Right cardiac atrium (tissue), 5 donors: ENCODE data around the gene EBF3. TPM values are rescaled to one million over a fixed set of nuclear protein-coding genes. Genes with fewer than 3 reads are reported as not detected.
A peak's percentile ranks its signal among the peaks of the same experiment; 100 is the strongest.

Experiments
- ATAC-seq, 2 donors: fragments of 200-7000 bp; cut with Tn5 transposase; one replicate each; pipeline versions ENCODE4 v1.8.0 to v1.9.1; 2020; ENCODE audit warnings: moderate library complexity in 2 of 2, mild to moderate bottlenecking in 1 of 2
- DNase-seq, 3 donors: peaks; one replicate each; pipeline ENCODE4 v3.0.0-alpha.2; 2020
- H3K27ac ChIP-seq: one replicate; pipeline ENCODE4 v1.5.1; 2013; ENCODE audit warnings: mild to moderate bottlenecking, low read length, control low read depth, moderate library complexity
- H3K27me3 ChIP-seq: one replicate; pipeline ENCODE4 v1.6.1; 2013; ENCODE audit not compliant: control insufficient read depth, insufficient read depth
- H3K4me1 ChIP-seq: one replicate; pipeline ENCODE4 v1.6.1; 2013; ENCODE audit warnings: low read length; ENCODE audit not compliant: control insufficient read depth, insufficient read depth
- H3K4me3 ChIP-seq: one replicate; pipeline ENCODE4 v1.5.1; 2013; ENCODE audit warnings: low read length, control low read depth
- H3K9me3 ChIP-seq: one replicate; pipeline ENCODE4 v1.6.1; 2013; ENCODE audit warnings: low read length; ENCODE audit not compliant: control insufficient read depth
- WGBS: extraction: QIAGEN DNeasy Blood & Tissue Kit; methylation state at CpG from one replicate; pipeline ENCODE4 v1.1.7; 2013; 5-methylcytosine and 5-hydroxymethylcytosine counted together
- intact Hi-C, 4 donors: fragments of 100-400 bp; cut with DNase I; formaldehyde crosslinking; loops; one replicate each; pipeline versions ENCODE4 v1.11.0 to v1.14.0; 2022 to 2023
- polyA plus RNA-seq: library from polyadenylated mRNA; stranded (reverse); fragments of 200-250 nt; gene quantifications from one replicate; pipeline ENCODE4 v1.2.3, GENCODE V29; 2013
- total RNA-seq, 4 donors: library from RNA; stranded (reverse); fragmentation: NEBNext Ultra II Directional; extraction: Animal tissue kit (Norgen Biotek cat#: 25700); gene quantifications; one replicate each; pipeline ENCODE4 v1.2.1, GENCODE V29; 2021
- donor health status: healthy with polysubstance abuse.
- donor health status: DM: no; HTN: yes; CAD: no.
- donor health status: DM: no; HTN: no; CAD: no.
- donor health status: DM: no; HTN: yes; CAD: no; lungs with severe emphysema.
- donor health status: DM: yes; HTN: yes; CAD: no.

The EBF3 gene
- total and polyA plus RNA-seq, 5 donors = 4.4 to 9.7 (median 8.5) TPM

- H3K27me3 ChIP-seq = no peaks in the 10 kb centered on the region
- 70% methylated on average over 12 of the region's 12 CpGs for WGBS
- H3K27ac ChIP-seq = no peak overlapping the region
- no peak overlapping the region for H3K4me3 ChIP-seq
- intact Hi-C loops = no loop called here
- no peaks in the 10 kb centered on the region for H3K4me1 ChIP-seq
- ATAC-seq = no peak
- DNase-seq = no peak
- no peaks in the 10 kb centered on the region for H3K9me3 ChIP-seq
These were observed 149.1 kb downstream of the EBF3 start for GRCh38 chr10:129814681-129815646.

- H3K4me3 ChIP-seq = no peak overlapping the region
- no peaks in the 10 kb centered on the region for H3K4me1 ChIP-seq
- 84% methylated on average over 7 of the region's 7 CpGs for WGBS
- no peaks in the 10 kb centered on the region for H3K9me3 ChIP-seq
- no peak for ATAC-seq
- no peak for DNase-seq
- no peaks in the 10 kb centered on the region for H3K27me3 ChIP-seq
- H3K27ac ChIP-seq = no peak overlapping the region
- intact Hi-C loops = no loop called here
These were observed 151.7 kb downstream of the EBF3 start for GRCh38 chr10:129812398-129812797.

- Histone ChIP-seq H3K27me3 (no peaks in the 10 kb centered on the region), H3K4me3 (no peak overlapping the region), H3K27ac (no peak overlapping the region), H3K4me1 (no peaks in the 10 kb centered on the region), H3K9me3 (no peaks in the 10 kb centered on the region)
- ATAC-seq = no peak
- 91% methylated on average over 9 of the region's 9 CpGs for WGBS
- no peak for DNase-seq
- intact Hi-C loops = no loop called here
These were observed 152.9 kb downstream of the EBF3 start for GRCh38 chr10:129811208-129811607.

GRCh38 chr10:129809841-129810240, 154.2 kb downstream of the EBF3 start:
- DNase-seq (no peak), ATAC-seq (no peak)
- Histone ChIP-seq H3K27me3 (no peaks in the 10 kb centered on the region), H3K4me3 (no peak overlapping the region), H3K4me1 (no peaks in the 10 kb centered on the region), H3K27ac (no peak overlapping the region), H3K9me3 (no peaks in the 10 kb centered on the region)
- WGBS = 88% methylated on average over 13 of the region's 13 CpGs
- intact Hi-C loops = no loop called here

GRCh38 chr10:129809431-129809830, 154.6 kb downstream of the EBF3 start:
- intact Hi-C loops = no loop called here
- Histone ChIP-seq H3K9me3 (no peaks in the 10 kb centered on the region), H3K4me3 (no peak overlapping the region), H3K27me3 (no peaks in the 10 kb centered on the region), H3K4me1 (no peaks in the 10 kb centered on the region), H3K27ac (no peak overlapping the region)
- ATAC-seq (no peak), DNase-seq (no peak)
- 86% methylated on average over 9 of the region's 9 CpGs for WGBS

- H3K27me3 ChIP-seq = no peaks in the 10 kb centered on the region
- H3K4me3 ChIP-seq = no peak overlapping the region
- H3K4me1 ChIP-seq = no peaks in the 10 kb centered on the region
- DNase-seq (no peak), ATAC-seq (no peak)
- intact Hi-C loops = no loop called here
- H3K27ac ChIP-seq = no peak overlapping the region
- 89% methylated on average over 26 of the region's 26 CpGs for WGBS
- H3K9me3 ChIP-seq = no peaks in the 10 kb centered on the region
These were observed 155.7 kb downstream of the EBF3 start for GRCh38 chr10:129808092-129808983.

GRCh38 chr10:129807211-129807610, 156.9 kb downstream of the EBF3 start:
- DNase-seq (no peak), ATAC-seq (no peak)
- Histone ChIP-seq H3K4me1 (no peaks in the 10 kb centered on the region), H3K9me3 (no peaks in the 10 kb centered on the region), H3K27ac (no peak overlapping the region), H3K4me3 (no peak overlapping the region), H3K27me3 (no peaks in the 10 kb centered on the region)
- 85% methylated on average over 7 of the region's 7 CpGs for WGBS
- intact Hi-C loops = no loop called here

GRCh38 chr10:129800796-129801340, 163.2 kb downstream of the EBF3 start:
- Histone ChIP-seq H3K9me3 (no peaks in the 10 kb centered on the region), H3K4me1 (no peaks in the 10 kb centered on the region), H3K27me3 (no peaks in the 10 kb centered on the region), H3K4me3 (no peak overlapping the region), H3K27ac (no peak overlapping the region)
- no peak for DNase-seq
- WGBS = 75% methylated on average over 14 of the region's 14 CpGs
- intact Hi-C loops = no loop called here
- ATAC-seq = no peak

- no peak for DNase-seq
- WGBS = 83% methylated on average over 3 of the region's 3 CpGs
- H3K27me3 ChIP-seq = no peaks in the 10 kb centered on the region
- no peaks in the 10 kb centered on the region for H3K9me3 ChIP-seq
- no peaks in the 10 kb centered on the region for H3K4me1 ChIP-seq
- no peak for ATAC-seq
- intact Hi-C loops = no loop called here
- H3K4me3 ChIP-seq = no peak overlapping the region
- no peak overlapping the region for H3K27ac ChIP-seq
These were observed 164.1 kb downstream of the EBF3 start for GRCh38 chr10:129799942-129800341.

GRCh38 chr10:129796710-129797420, 167.2 kb downstream of the EBF3 start:
- WGBS = 74% methylated on average over 14 of the region's 14 CpGs
- no peak overlapping the region for H3K27ac ChIP-seq
- no peaks in the 10 kb centered on the region for H3K27me3 ChIP-seq
- DNase-seq (no peak), ATAC-seq (peak in 1 of 2 donors; percentile 29)
- no peaks in the 10 kb centered on the region for H3K9me3 ChIP-seq
- H3K4me3 ChIP-seq = no peak overlapping the region
- intact Hi-C loops = no loop called here
- no peaks in the 10 kb centered on the region for H3K4me1 ChIP-seq
